NCI-H2196 (cell line): Measurements from ENCODE around the gene HOXC13.

Experiments
- DNase-seq: peaks from one replicate; lab custom pipeline; 2025; ENCODE audit not compliant: unreplicated experiment; lab: John Stamatoyannopoulos, UW

HOXC13 gene

DNA sequence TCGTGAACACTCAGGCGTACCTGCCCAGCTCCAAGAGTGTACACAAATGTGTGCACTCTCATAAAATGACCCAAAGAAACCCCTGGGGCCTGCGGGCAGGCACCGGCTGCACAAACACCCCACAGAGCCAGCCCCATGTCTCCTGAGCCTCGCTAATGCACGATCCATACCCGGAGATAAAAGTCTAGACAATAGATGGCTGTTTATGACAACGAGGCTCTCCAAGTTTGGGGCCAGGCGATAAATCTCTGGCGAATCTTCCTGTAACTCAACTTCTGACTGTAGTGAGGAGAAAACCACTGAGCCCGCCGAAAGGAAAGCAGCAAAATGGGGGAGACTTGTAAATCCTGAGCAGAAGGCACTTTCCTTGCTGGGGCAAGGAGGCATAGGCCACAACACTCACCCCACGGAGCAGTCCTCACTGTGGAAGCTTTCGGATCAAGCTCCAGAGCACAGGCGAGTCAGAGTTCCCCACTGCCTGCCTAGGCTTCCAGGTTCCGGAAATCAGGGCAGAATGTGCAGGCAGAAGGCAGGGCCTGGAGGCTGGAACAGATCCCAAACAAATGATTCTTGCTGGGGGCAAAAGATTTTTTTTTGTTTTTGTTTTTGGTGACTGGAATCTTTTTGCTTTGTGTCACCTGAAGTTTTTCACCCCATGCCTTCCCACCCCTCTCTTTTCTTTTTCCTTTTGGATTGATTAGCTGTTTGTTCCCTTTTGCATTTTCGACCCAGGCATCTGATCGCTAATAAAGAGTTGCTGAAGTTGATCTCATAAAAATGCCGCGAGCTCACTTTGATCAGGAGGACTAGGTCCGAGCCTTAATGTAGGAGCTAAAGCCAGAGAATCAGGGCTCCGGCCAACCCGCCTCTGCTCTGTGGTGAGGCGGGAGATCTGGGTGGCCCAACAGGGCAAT, 29.8 kb downstream of the HOXC13 start:
- DNase-seq: no peak

DNA sequence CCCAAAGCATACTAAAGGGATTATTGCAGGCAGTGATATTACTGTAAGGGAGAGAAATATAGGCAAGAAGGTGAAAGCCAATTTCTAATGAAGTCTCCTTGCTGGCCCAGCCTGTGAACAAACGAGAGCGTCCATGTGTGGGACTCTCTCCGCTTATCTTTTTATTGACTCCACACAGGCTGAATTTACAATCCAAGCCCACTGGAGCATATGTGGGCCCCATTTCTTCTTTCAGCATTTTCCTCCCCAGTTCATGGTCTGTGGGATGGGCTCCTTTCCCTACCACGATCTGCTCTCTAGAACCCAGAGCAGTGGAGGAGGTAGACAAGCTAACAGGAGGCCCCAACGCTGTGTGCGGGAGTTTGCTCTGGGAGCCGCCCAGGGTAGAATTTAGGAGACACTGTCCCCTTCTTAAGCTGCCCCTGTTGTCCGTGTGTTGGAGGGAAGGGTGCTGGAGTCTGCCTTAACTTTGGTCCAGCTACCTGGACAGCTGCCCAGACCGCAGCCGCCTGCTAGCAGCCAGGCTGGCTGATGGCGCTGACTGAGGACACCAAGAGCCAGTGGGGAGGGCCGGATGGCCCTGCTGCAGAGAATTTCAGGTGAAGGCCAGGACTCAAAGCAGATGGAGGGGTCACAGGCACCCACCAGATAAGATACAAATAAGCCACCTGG, 31.1 kb downstream of the HOXC13 start:
- DNase-seq: peak; percentile 23

DNA sequence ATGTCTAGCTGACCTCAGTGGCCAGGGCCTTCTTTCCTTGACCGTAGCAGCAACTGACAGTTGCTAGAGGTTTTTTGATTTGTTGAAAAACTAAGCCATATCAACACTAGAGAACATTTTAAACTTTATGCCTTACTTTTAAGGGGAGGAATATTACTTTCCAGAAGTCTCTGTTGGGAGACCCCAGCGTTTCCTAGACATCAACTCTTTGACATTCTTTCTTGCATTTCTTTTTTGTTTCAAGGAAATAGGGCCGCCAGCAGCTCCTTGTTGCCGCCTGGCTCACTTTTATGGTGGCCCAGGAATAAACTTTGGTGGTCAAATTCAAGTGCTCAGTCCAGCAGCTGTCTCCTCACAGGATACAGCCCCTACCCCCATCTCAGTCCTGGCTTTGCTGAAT, 31.8 kb downstream of the HOXC13 start:
- DNase-seq: no peak

DNA sequence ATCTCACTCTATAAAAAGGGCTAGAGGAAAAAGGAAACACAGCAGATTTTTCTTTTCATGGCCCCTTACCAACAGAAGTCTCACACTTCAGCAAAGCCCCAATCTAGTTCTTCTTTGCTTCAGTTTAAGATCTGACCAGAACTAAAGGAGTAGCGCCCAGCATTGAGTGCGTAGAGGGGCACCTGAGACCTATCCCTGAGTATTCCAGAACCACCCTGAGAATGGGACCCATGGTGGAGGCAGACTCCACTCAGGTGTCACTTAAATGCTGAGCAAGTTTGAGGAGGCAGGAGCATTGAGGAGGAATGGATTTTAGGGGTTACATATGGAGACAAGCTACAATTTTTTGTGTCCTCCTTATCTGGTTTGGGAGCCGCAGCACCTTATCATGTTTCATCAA, 32.5 kb downstream of the HOXC13 start:
- DNase-seq: no peak

DNA sequence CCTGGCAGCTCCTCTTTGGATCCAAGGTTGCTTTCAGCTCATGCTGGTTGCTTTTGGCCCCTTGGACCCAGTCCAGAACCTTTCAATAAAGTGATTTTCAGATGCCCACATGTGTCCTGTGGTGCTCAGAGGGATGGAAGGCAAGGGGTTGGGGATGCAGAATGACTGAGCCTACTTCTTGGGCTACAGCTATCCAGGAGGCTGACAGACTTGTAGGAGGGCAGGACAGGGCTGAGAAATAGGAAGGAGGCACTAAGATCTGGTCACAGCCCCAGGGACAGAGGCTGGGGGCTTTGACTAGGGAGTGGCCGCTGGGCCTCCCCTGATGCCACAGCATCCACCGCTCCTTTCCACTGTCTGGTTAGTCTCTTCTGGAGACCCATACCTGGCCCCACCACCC, 33.1 kb downstream of the HOXC13 start:
- DNase-seq: no peak

DNA sequence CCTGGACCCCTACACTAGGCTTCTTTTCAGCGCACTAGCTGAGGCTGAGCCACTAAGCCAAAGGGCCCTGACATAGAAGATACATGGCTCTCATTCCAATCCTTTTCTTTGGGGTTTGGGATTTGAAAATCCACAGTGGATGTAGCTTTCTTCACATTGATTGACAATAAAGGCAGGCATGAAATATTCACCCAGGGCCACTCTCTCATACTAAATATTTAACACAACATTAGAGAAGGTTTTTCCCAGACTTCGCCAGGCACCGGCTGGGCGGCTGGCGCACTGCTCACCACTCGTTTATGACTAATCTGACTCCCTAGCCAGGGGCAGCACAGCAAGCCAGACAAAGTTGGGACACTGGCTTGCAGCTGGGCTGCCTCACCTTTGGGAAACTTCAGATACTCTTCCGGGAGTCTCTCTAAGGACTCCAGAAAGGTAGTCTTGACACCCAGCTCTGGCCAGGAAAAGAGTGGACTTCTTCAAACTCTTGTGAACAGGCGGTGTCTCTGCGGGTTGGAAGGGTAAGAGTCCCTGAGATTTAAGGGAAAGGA, 33.6 kb downstream of the HOXC13 start:
- DNase-seq: no peak

DNA sequence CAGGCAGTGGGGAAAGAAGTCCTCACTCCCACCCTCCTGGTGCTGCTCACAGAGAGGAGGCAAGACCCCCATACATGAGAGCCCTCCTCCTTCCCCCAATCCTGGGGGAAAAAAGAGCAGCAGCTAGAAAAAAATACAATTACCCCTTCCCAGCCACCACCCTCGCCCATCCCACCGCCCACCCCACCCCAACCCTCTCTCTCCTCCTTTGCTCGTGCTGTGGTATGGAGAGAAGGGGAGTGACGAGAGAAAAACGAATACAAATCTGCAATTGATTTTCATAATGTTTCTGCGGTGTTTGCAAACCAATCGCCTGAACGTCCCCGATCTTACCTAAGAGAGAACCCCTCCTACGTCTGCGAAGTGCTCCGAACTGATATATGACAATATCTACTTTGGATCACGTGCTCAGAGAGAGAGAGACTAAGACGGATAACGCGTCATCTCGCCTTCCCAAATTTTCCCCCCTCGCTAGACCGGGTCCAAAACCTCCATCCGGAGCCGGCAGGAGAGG, 34.1 kb downstream of the HOXC13 start, which contains the start of gene HOXC11:
Gene HOXC11 (plus strand): TSS at position 405 of the 514 bp plus-strand sequence. CDS start 116 bp downstream, outside the sequence.
- DNase-seq: no peak

DNA sequence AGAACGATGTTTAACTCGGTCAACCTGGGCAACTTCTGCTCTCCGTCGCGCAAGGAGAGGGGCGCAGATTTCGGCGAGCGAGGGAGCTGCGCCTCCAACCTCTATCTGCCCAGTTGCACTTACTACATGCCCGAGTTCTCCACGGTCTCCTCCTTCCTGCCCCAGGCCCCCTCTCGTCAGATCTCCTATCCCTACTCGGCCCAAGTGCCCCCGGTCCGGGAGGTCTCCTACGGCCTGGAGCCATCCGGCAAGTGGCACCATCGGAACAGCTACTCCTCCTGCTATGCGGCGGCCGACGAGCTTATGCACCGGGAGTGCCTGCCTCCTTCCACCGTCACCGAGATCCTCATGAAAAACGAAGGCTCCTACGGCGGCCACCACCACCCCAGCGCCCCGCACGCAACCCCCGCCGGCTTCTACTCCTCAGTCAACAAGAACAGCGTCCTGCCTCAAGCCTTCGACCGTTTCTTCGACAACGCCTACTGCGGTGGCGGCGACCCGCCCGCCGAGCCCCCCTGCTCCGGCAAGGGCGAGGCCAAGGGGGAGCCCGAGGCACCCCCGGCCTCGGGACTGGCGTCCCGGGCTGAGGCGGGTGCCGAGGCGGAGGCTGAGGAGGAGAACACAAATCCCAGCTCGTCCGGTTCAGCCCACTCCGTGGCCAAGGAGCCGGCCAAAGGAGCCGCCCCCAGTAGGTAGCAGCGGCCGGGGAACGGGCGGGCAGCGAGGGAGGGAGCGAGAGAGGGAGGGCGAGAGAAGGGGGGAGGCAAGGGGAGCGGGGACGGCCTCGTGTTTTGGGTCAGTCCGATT, 34.8 kb downstream of the HOXC13 start:
- DNase-seq: no peak

DNA sequence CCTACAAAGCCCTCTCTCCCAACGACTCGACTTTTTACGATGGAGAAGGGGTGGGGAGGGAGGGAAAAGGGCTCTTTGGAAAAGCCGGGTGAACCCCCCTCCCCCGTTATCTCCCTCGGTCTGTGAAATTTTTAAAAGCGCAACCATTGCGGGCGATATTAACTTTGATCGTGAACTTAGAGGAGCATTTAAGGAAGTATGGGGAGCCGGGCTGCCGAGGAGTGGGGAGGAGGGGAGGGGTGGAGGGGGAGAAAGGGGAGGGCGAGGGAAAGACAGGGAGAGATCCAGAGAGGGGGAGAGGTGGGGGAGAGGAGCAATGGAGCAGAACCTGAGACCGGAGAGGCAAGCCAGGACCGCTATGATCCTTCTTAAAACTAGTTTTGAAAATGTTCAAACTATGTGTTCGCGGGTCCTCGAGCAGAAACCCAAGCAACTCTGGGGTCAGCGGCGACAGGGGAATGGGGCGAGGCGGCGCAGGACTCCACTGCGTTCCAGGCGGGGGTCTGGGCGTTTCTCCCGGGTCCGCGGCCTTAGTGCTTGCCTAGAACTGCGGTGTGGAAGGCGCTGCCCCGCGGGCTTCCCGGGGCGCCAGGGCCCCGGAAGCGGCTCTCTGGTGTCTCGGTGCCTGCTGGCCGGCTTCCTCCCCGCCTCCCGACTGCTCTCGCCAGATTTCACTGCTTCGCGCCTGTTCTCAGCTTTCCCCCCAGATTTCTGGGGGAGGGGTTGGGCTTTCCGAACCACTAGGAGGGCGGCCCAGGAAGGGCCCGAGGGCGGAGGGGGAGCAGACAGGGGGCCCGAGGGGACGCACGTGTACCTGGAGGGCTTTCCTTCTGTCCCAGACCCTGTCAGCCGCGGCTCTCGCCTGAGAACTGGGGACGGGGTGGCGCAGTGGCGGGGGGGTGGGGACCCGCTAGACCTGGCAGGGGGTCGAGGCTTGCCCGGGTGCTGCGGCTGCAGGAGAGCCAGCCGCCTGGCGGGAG, 35.7 kb downstream of the HOXC13 start, which contains the start of gene HOTAIR:
Gene HOTAIR (minus strand): TSS at position 871 of the 980 bp plus-strand sequence.
- DNase-seq: peak; percentile 34

DNA sequence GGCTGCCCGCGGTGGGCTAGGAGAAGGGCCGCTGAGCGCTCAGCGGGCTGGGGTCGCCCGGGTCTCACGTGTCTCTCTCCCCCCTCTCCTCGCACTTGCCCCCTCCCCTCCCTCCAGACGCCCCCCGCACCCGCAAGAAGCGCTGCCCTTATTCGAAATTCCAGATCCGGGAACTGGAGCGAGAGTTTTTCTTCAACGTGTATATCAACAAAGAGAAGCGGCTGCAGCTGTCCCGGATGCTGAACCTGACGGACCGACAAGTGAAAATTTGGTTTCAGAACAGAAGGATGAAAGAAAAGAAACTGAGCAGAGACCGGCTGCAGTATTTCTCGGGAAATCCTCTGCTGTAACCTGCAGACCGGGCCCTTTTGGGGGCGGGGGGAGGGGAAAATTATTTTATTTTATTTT, 36.4 kb downstream of the HOXC13 start:
- DNase-seq: no peak

DNA sequence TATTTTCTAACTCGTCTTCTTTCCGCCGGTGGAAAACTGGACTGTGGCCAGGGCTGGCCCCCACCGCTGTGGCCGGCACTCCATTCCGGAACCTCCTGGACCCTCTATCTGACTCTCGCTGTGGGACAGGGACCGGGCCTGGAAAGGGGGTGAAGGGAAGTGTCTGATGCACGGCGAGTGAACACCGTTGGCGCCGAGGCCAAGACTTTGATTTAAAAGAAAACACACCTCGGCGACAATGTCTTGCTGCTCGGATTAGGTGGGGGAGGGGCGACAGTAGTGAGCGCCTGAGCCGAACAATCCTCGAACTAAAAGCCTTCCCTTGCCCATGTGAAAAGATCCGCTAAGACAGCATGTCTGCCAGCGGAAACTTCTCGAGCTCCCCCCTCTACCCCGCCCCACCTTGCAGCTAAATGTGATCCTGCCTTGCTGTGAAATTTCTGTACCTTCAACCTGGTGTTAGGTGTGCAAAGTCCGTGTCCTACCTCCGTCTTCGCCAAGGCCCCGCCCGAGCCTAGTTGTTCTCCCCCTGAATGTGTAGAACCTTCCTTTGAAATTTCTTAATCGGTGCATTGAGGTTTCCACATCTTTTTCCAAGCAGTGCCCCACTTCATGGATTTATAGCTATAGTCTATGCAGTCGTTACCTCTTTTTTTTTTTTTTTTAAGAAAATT, 37.0 kb downstream of the HOXC13 start:
- DNase-seq: no peak

DNA sequence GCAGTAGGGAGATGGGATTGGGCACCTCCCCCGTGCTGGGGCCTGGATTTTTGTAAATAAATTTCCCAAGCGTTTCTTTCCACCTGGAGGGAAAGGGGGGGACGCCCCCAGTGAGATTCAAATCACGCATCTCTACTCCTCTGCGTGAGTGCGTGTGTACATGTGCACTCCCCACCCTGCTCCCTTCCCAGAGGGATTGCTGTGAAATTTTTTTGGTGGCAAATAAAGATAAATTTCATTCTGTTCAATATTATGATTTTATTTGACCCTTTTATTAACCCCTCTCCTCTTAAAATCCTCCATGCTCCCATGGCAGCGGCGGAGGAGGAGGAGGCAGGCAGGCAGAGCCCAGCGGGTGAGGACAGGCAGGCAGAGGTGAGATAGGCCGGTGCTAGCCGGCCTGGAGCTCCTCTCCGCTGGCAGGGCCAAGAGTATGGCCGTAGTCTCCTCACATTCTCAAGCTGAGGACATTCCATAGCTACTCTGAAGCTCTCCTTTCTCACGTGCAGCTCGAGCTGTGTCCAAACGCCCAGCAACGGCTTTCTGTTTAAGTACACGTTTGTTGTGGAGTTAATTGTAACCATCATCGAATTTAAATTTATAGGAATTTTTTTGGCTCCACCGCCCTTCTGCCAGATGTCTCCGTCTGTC, 37.7 kb downstream of the HOXC13 start:
- no peak for DNase-seq

DNA sequence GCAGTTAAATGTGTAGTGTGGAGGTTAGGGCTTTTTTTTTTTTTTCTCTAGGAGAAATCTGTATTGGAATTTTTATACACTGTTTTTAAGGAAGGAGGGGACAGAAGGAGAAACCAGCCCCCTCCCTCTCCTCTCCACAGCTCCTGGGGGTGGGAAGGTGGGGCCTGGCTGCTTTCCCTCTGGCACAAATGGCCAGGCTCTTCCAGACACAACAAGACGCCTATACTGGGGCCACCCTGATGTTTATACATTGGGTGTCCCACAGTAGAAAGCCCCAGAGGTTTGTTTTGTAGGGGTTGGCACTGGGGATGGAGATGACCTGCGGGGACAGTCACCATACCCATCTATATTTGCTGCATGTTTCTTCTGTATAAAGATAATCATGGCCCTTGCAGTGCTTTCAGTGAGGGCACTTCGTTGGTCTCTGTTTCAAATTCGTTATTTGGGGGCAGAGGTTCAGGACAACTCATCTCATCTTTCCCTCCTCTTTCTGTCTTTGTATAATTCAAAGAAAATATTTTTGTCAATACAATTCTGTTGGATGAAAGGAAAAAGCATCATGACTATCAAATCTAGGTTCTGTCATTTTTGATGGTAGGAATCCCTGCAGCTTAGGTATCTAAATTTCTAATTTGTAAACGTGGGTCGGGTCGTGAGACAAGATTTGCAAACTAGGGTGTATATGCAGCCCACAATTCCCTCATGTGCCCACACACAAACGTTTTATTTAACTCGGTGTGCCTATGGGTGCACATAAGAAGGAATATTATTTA, 38.4 kb downstream of the HOXC13 start:
- no peak for DNase-seq

DNA sequence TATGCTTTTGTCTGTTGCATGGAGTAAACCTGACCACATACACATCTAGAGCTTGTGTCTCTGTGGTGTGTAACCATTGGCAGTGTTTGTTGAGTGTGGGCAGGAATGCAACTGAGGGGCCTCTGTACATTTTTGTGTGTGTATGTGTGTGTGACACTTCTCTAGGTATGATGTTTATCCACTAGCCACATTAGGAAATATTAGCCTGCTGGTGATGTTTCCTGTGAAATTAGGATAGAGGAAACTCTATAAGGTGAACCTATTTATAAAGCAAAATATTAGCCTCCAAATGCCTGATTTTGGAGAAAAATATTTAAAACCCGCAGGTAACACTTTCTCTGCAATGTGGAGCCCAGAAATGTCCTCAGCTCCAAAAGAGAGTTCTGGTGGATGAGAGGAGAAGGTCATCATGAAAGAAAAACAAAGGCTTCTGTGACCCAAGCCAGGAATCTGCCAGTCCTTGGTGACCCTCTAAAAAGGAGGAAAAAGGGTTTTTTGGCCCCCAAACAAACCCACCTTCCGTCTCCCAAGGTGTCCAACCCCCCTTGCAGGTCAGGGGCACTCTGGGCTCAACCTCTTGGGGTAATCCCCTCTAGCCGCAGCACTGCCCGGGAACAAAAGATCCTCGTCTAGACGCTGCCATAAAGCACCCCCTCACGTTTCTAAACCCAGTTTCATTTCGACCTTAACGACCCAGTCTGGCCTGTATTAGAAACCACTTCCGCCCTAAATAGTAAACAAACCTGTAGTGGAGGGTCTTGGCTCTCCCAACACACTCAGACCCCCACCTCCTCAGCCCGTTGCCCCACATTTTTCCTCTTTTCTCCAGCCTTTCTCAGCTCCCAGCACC, 39.2 kb downstream of the HOXC13 start:
- DNase-seq: no peak

DNA sequence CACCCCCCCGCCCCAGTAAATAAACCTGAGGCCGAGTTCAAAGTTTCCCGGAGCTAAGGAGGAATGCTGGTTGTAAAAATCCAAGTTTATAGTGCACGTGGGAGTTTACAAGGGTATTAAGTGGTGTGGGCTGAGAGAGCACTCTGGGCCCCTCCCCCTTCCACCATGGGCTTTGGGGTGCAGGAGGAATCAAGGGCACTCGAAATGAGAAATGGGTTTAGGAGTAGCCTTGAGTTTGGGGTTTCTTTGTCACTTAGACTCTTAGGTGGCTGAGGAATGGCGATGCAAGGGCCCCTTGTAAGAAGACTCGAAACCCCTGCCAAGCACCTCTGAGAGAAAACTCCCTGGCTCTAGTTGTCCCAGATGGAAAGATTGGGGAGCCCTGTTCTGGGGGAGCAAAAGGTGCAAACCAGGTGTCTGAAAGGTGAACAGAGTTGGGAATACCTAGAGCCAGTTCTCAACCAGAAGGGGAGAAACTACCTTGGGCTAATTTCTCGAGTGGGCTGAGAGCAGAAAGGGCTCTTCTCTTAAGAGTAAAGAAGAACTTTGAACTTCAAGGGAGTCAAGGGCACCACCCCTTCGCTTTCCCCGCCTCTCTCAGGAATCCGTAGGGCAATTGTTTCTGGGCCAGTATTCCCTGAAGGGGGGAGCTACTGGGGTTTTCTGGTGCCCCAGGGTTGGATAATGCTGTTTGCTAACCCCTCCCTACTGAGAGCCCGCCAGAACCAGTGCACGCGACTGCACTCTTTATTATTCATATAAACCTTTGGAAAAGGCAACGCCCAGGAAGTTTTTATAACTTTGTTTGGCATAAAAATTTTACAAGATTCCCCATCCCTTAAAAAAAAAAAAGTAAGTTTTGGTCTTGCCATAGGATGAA, 40.1 kb downstream of the HOXC13 start:
- DNase-seq: no peak
